Fibroblast of villous mesenchyme (primary cell): ENCODE results near the gene XPO1. TPM values are rescaled to one million over a fixed set of nuclear protein-coding genes. Genes with fewer than 3 reads are reported as not detected.

Experiments
- DNase-seq: peaks from one replicate; pipeline ENCODE4 v3.0.0-alpha.2; 2010; ENCODE audit warnings: low read depth
- H3K4me3 ChIP-seq: 2 replicates; pipeline ENCODE4 v1.5.1; 2011; ENCODE audit warnings: low read depth, mild to moderate bottlenecking, low read length
- CTCF ChIP-seq: IDR thresholded peaks from 2 replicates; pipeline ENCODE4 v1.5.1; 2012; ENCODE audit warnings: low read depth, mild to moderate bottlenecking, low read length; ENCODE audit not compliant: insufficient read depth
- total RNA-seq: library from RNA; depleted of rRNA; stranded (reverse); fragments of >200 nt; gene quantifications from 2 replicates; pipeline ENCODE4 v1.2.3, GENCODE V29; 2012

The XPO1 gene
- total RNA-seq, 1 donor, result 282 TPM

GRCh38 chr2:61437170-61437569, 101.0 kb downstream of the XPO1 start:
- H3K4me3 ChIP-seq, result no peak overlapping the region
- no peak for DNase-seq
- TF ChIP-seq CTCF, result no peak

- peak; percentile 66 for DNase-seq
- TF ChIP-seq CTCF, result no peak
- no peak overlapping the region for H3K4me3 ChIP-seq
Measured at GRCh38 chr2:61436092-61436491, 102.1 kb downstream of the XPO1 start.

GRCh38 chr2:61435291-61435690, 102.9 kb downstream of the XPO1 start:
- no peak for TF ChIP-seq CTCF
- no peak overlapping the region for H3K4me3 ChIP-seq
- DNase-seq, result no peak

- no peak for TF ChIP-seq CTCF
- DNase-seq, result no peak
- H3K4me3 ChIP-seq, result no peak overlapping the region
Measured at GRCh38 chr2:61434314-61434713, 103.8 kb downstream of the XPO1 start.

GRCh38 chr2:61433606-61434005, 104.5 kb downstream of the XPO1 start:
- DNase-seq, result no peak
- TF ChIP-seq CTCF, result no peak

GRCh38 chr2:61432990-61433389, 105.2 kb downstream of the XPO1 start:
- no peak overlapping the region for H3K4me3 ChIP-seq
- TF ChIP-seq CTCF, result no peak
- no peak for DNase-seq

More at GRCh38 chr2:61433606-61434005, 104.5 kb downstream of the XPO1 start:
- no peak overlapping the region for H3K4me3 ChIP-seq

- H3K4me3 ChIP-seq, result no peak overlapping the region
- TF ChIP-seq CTCF, result no peak
- no peak for DNase-seq
Measured at GRCh38 chr2:61431345-61431744, 106.8 kb downstream of the XPO1 start.
